AG10803 (cell line): Measurements from ENCODE around the gene OR4F6.

Experiments used
- DNase-seq: peaks from one replicate; pipeline ENCODE4 v3.0.0; 2010; ENCODE audit warnings: low read depth
- H3K4me3 ChIP-seq: 2 replicates; pipeline ENCODE4 v1.5.1; 2011; ENCODE audit warnings: mild to moderate bottlenecking, low read length, control low read depth
- CTCF ChIP-seq: conservative IDR thresholded peaks from 2 replicates; pipeline ENCODE4 v1.5.1; 2011; ENCODE audit warnings: mild to moderate bottlenecking, low read length, control low read depth, inconsistent platforms

OR4F6 gene

DNA sequence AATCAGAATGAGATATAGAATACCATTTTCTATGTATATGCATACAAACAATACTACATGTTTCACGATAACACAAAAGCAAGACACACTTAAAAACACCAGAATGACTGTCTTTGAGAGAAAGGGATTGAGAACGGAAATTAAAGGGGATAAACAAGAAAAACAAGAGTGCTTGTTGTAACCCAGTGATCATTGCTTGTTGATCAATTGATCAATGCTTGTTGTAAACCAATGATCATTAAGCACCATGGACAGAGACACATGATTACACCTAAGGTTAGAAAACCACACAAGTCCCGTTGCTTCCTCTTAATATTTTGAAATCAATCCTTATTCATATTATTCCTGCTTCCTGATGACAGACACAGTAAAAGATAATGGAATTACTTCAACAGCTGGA, 7.6 kb downstream of the OR4F6 start:
- no peak for TF ChIP-seq CTCF
- no peak for DNase-seq
- H3K4me3 ChIP-seq = no peak overlapping the region

DNA sequence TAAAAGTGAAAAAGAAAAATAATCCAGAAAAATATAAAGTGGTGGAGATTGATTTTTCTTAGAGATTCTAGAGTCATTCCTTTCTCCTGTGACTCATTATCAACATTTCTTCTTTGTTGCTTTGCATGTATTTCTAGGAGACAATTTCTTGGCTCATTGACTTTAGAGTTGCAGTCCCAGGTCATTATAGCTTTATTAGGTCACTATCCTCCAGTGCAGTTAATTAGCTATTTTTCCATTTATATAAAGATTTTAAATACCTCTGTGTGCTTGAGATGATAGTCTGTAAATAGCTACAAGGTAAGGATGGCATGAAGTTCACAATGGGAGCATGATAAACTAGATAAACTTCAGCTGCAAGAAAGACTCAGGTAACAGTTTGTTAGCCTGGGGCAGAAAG, 8.6 kb downstream of the OR4F6 start, which contains the start of gene OR4F15:
Gene OR4F15 (plus strand): TSS at position 301 of the 400 bp plus-strand sequence. CDS start 5,985 bp downstream, outside the sequence.
- no peak for DNase-seq
- no peak for TF ChIP-seq CTCF

GRCh38 chr15:101813803-101814534, 10.7 kb downstream of the OR4F6 start:
- TF ChIP-seq CTCF = no peak
- peak; percentile 85 for DNase-seq

More for the DNA sequence above, 8.6 kb downstream of the OR4F6 start, which contains the start of gene OR4F15:
- no peak within 1 kb of the TSS for H3K4me3 ChIP-seq

DNA sequence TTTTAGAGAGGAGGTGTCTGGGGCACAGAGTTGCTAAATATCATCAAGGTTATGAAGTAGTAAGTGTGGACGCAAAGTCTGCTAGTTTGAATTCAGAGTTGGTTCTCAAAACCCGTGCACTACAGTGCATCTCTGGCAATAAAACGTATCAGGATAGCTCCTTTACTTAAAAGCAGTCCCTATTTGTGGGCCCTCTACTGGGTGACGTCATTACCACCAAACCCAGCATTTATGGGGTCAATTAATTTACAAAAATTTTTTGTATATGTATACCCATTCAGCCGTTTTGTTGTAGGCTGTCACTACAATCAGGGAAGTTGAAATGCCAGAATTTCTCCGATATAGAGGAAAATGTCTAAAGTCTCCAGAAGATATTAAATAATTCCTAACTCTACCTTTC, 17.5 kb downstream of the OR4F6 start:
- no peak overlapping the region for H3K4me3 ChIP-seq
- no peak for TF ChIP-seq CTCF
- DNase-seq = no peak

More at GRCh38 chr15:101813803-101814534, 10.7 kb downstream of the OR4F6 start:
- H3K4me3 ChIP-seq = no peak overlapping the region

- no peak overlapping the region for H3K4me3 ChIP-seq
- DNase-seq = peak; percentile 85
- no peak for TF ChIP-seq CTCF
Measured at GRCh38 chr15:101827257-101827656, 23.9 kb downstream of the OR4F6 start.

DNA sequence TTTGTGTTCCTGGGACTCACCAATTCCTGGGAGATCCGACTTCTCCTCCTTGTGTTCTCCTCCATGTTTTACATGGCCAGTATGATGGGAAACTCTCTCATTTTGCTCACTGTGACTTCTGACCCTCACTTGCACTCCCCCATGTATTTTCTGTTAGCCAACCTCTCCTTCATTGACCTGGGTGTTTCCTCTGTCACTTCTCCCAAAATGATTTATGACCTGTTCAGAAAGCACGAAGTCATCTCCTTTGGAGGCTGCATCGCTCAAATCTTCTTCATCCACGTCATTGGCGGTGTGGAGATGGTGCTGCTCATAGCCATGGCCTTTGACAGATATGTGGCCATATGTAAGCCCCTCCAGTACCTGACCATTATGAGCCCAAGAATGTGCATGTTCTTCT, 25.5 kb downstream of the OR4F6 start:
- H3K4me3 ChIP-seq = no peak overlapping the region
- no peak for TF ChIP-seq CTCF
- no peak for DNase-seq

GRCh38 chr15:101841656-101842055, 38.3 kb downstream of the OR4F6 start:
- TF ChIP-seq CTCF = no peak
- no peak overlapping the region for H3K4me3 ChIP-seq
- no peak for DNase-seq
